ENCODE results near the gene BCR. TPM values are rescaled to one million over a fixed set of nuclear protein-coding genes. Genes with fewer than 3 reads are reported as not detected.

BCR gene
- total and polyA plus RNA-seq, 2 donors (not counting 1 experiment from before 2014, with no cell fraction given), result 30.2 to 46.4 TPM

GRCh38 chr22:23267226-23268043 is 87.1 kb downstream of the BCR start:
- Histone ChIP-seq H3K9ac (ENCODE audit: low read length) (no peak overlapping the region), H3K27ac (ENCODE audit: low read length in 2 of 2) (no peak overlapping the region), H3K36me3 (replicated peaks in 1 of 2; ENCODE audit: control extremely low read depth in 1 of 2, control insufficient read depth in 1 of 2, extremely low read depth in 1 of 2, insufficient read depth in 2 of 2, low read length in 1 of 2) (peaks cover 0 to 9% of the 10 kb centered on the region in 2 experiments), H4K20me1 (ENCODE audit: control insufficient read depth, insufficient read depth, low read length, poor library complexity, severe bottlenecking) (no peaks in the 10 kb centered on the region), H3K9me3 (ENCODE audit: control extremely low read depth in 1 of 3, control insufficient read depth in 2 of 3, insufficient read depth in 1 of 3, low read length in 2 of 3) (no peaks in the 10 kb centered on the region), H3K4me1 (ENCODE audit: control insufficient read depth in 2 of 2, insufficient read depth in 2 of 2, low read length in 2 of 2) (peaks cover 31 to 39% of the 10 kb centered on the region in 2 donors), H3K27me3 (replicated peaks in 1 of 4; ENCODE audit: control extremely low read depth in 1 of 4, control insufficient read depth in 3 of 4, insufficient read depth in 4 of 4, low read length in 3 of 4) (no peaks in the 10 kb centered on the region), H3K4me3 (ENCODE audit: control extremely low read depth in 1 of 5, extremely low read depth in 1 of 5, insufficient read depth in 1 of 5, low read depth in 2 of 5, low read length in 4 of 5) (no peak overlapping the region), H3K4me2 (replicated peaks; ENCODE audit: low read depth, low read length, poor library complexity, severe bottlenecking) (no peak overlapping the region), H3K79me2 (ENCODE audit: control insufficient read depth, insufficient read depth, low read length) (no peaks in the 10 kb centered on the region), H2AFZ (ENCODE audit: insufficient read depth, low read depth, low read length, poor library complexity, severe bottlenecking) (no peak overlapping the region)
- H3K27me3 Mint-ChIP-seq, result no peaks in the 10 kb centered on the region
- peaks cover 38% of the 10 kb centered on the region for H3K4me1 Mint-ChIP-seq
- WGBS (ENCODE audit: insufficient coverage), result 100% methylated on average over 4 of the region's 11 CpGs
- no peak for ATAC-seq (ENCODE audit: low read depth)
- POLR2A ChIA-PET, result interaction anchor here (0.6 kb wide), 1 partner anchor 457 kb away, joined by 9 read pairs; no protein-coding TSS in a partner anchor
- no peak overlapping the region for H3K4me3 Mint-ChIP-seq
- TF ChIP-seq CTCF (IDR thresholded peaks at IDR 0.05), result no peak
- TF ChIP-seq EZH2 (IDR thresholded peaks at IDR 0.05; ENCODE audit: borderline replicate concordance, insufficient read depth, low read depth, low read length, poor library complexity, severe bottlenecking), result no peak
- intact Hi-C loops (cut with micrococcal nuclease), result no loop called here
- no peak for DNase-seq
- H3K9me3 Mint-ChIP-seq (ENCODE audit: insufficient read depth), result no peaks in the 10 kb centered on the region
- no peak overlapping the region for H3K27ac Mint-ChIP-seq
- CTCF ChIA-PET, result interaction anchor here (1.7 to 10.8 kb wide), 3 partner anchors 15 to 88 kb away, joined by 3 to 86 read pairs (median 10); partner anchors contain the start of gene BCR

Measured in B cell (primary cell).